HG03565 (cell line): ENCODE data around the gene TNNT1.

Experiments used
- ATAC-seq: cut with Tn5 transposase; IDR thresholded peaks from one replicate; pipeline ENCODE4 v1.9.1; 2021; ENCODE audit warnings: mild to moderate bottlenecking, moderate library complexity; ENCODE audit not compliant: unreplicated experiment

Gene TNNT1

GRCh38 chr19:55091955-55092354 is 57.1 kb downstream of the TNNT1 start:
- ATAC-seq = no peak

GRCh38 chr19:55091126-55091910 is 57.7 kb downstream of the TNNT1 start:
- ATAC-seq = no peak

GRCh38 chr19:55090564-55090963 is 58.4 kb downstream of the TNNT1 start:
- no peak for ATAC-seq

- ATAC-seq = no peak
These were observed 59.6 kb downstream of the TNNT1 start for GRCh38 chr19:55089342-55089944.

GRCh38 chr19:55088543-55089341 is 60.3 kb downstream of the TNNT1 start:
- ATAC-seq = no peak

GRCh38 chr19:55088021-55088451 is 61.0 kb downstream of the TNNT1 start:
- no peak for ATAC-seq

- no peak for ATAC-seq
These were observed 61.5 kb downstream of the TNNT1 start for GRCh38 chr19:55087542-55087901.

- no peak for ATAC-seq
These were observed 62.1 kb downstream of the TNNT1 start for GRCh38 chr19:55086730-55087541.

GRCh38 chr19:55085923-55086715 is 62.9 kb downstream of the TNNT1 start:
- ATAC-seq = no peak

- ATAC-seq = no peak
These were observed 64.6 kb downstream of the TNNT1 start for GRCh38 chr19:55084416-55084815.

- ATAC-seq = no peak
These were observed 65.8 kb downstream of the TNNT1 start for GRCh38 chr19:55083004-55083850.
